ENCODE data around the gene ATP9B.

ATP9B gene

GRCh38 chr18:79200546-79201268 lies 131.5 kb downstream of the ATP9B start:
- Histone ChIP-seq H3K4ac (ENCODE audit: low read depth, low read length) (no peak overlapping the region), H3K4me2 (ENCODE audit: low read length) (no peak overlapping the region), H4K8ac (ENCODE audit: low read depth, low read length) (no peak overlapping the region), H3K36me3 (ENCODE audit: control insufficient read depth, insufficient read depth, low read length) (no peaks in the 10 kb centered on the region), H3K27ac (ENCODE audit: low read depth, low read length) (no peak overlapping the region), H3K9ac (ENCODE audit: low read length) (no peak overlapping the region), H3K23ac (ENCODE audit: low read length) (no peak overlapping the region), H2BK15ac (replicated peaks; ENCODE audit: low read depth) (no peak overlapping the region), H2BK5ac (ENCODE audit: low read length) (no peak overlapping the region), H3K56ac (ENCODE audit: low read length) (no peak overlapping the region), H4K5ac (ENCODE audit: low read length) (no peak overlapping the region), H2AK5ac (ENCODE audit: low read length) (no peak overlapping the region), H3K27me3 (ENCODE audit: insufficient read depth, low read length, poor library complexity) (no peaks in the 10 kb centered on the region), H3K79me1 (ENCODE audit: low read length) (no peaks in the 10 kb centered on the region), H3K18ac (ENCODE audit: low read length) (no peak overlapping the region), H3K79me2 (ENCODE audit: control insufficient read depth, insufficient read depth, low read length) (no peaks in the 10 kb centered on the region), H2BK120ac (ENCODE audit: low read depth, low read length) (no peak overlapping the region), H3K4me1 (ENCODE audit: control insufficient read depth, low read depth, low read length) (no peaks in the 10 kb centered on the region), H3K4me3 (ENCODE audit: low read length) (no peak overlapping the region)
- WGBS (ENCODE audit: extremely low coverage, insufficient coverage, low lambda C conversion rate): no CpG with 5 or more reads among the region's 7 CpGs
- DNase-seq: peak; percentile 53

GRCh38 chr18:79203017-79203605 lies 133.9 kb downstream of the ATP9B start:
- Histone ChIP-seq H2BK120ac (ENCODE audit: low read depth, low read length) (no peak overlapping the region), H3K4me2 (ENCODE audit: low read length) (no peak overlapping the region), H3K27ac (ENCODE audit: low read depth, low read length) (no peak overlapping the region), H4K5ac (ENCODE audit: low read length) (no peak overlapping the region), H3K23ac (ENCODE audit: low read length) (no peak overlapping the region), H3K9ac (ENCODE audit: low read length) (no peak overlapping the region), H2AK5ac (ENCODE audit: low read length) (no peak overlapping the region), H3K4me3 (ENCODE audit: low read length) (no peak overlapping the region), H2BK5ac (ENCODE audit: low read length) (no peak overlapping the region), H3K18ac (ENCODE audit: low read length) (no peak overlapping the region), H3K4me1 (ENCODE audit: control insufficient read depth, low read depth, low read length) (no peaks in the 10 kb centered on the region), H3K4ac (ENCODE audit: low read depth, low read length) (no peak overlapping the region), H4K8ac (ENCODE audit: low read depth, low read length) (no peak overlapping the region), H3K79me1 (ENCODE audit: low read length) (no peaks in the 10 kb centered on the region), H3K27me3 (ENCODE audit: insufficient read depth, low read length, poor library complexity) (no peaks in the 10 kb centered on the region), H3K79me2 (ENCODE audit: control insufficient read depth, insufficient read depth, low read length) (no peaks in the 10 kb centered on the region), H3K56ac (ENCODE audit: low read length) (no peak overlapping the region), H2BK15ac (replicated peaks; ENCODE audit: low read depth) (no peak overlapping the region), H3K36me3 (ENCODE audit: control insufficient read depth, insufficient read depth, low read length) (no peaks in the 10 kb centered on the region)
- WGBS (ENCODE audit: extremely low coverage, insufficient coverage, low lambda C conversion rate): no CpG with 5 or more reads among the region's 8 CpGs
- no peak for DNase-seq

GRCh38 chr18:79204889-79205807 lies 136.0 kb downstream of the ATP9B start:
- no peak overlapping the region for H3K4me2 ChIP-seq (ENCODE audit: low read length)
- WGBS (ENCODE audit: extremely low coverage, insufficient coverage, low lambda C conversion rate): no CpG with 5 or more reads among the region's 13 CpGs
- no peaks in the 10 kb centered on the region for H3K27me3 ChIP-seq (ENCODE audit: insufficient read depth, low read length, poor library complexity)

GRCh38 chr18:79206444-79206843 lies 137.2 kb downstream of the ATP9B start:
- Histone ChIP-seq H4K5ac (ENCODE audit: low read length) (no peak overlapping the region), H3K79me2 (ENCODE audit: control insufficient read depth, insufficient read depth, low read length) (no peaks in the 10 kb centered on the region), H3K4ac (ENCODE audit: low read depth, low read length) (no peak overlapping the region), H3K18ac (ENCODE audit: low read length) (no peak overlapping the region), H3K4me2 (ENCODE audit: low read length) (no peak overlapping the region), H3K79me1 (ENCODE audit: low read length) (no peaks in the 10 kb centered on the region), H3K4me3 (ENCODE audit: low read length) (no peak overlapping the region), H2BK120ac (ENCODE audit: low read depth, low read length) (no peak overlapping the region), H3K27ac (ENCODE audit: low read depth, low read length) (no peak overlapping the region), H3K27me3 (ENCODE audit: insufficient read depth, low read length, poor library complexity) (no peaks in the 10 kb centered on the region), H3K4me1 (ENCODE audit: control insufficient read depth, low read depth, low read length) (no peaks in the 10 kb centered on the region), H3K56ac (ENCODE audit: low read length) (no peak overlapping the region), H2BK15ac (replicated peaks; ENCODE audit: low read depth) (no peak overlapping the region), H2BK5ac (ENCODE audit: low read length) (no peak overlapping the region), H3K9ac (ENCODE audit: low read length) (no peak overlapping the region), H3K23ac (ENCODE audit: low read length) (no peak overlapping the region), H4K8ac (ENCODE audit: low read depth, low read length) (no peak overlapping the region), H2AK5ac (ENCODE audit: low read length) (no peak overlapping the region), H3K36me3 (ENCODE audit: control insufficient read depth, insufficient read depth, low read length) (no peaks in the 10 kb centered on the region)
- no peak for DNase-seq
- 100% methylated on average over 1 of the region's 4 CpGs for WGBS (ENCODE audit: extremely low coverage, insufficient coverage, low lambda C conversion rate)

More at GRCh38 chr18:79204889-79205807, 136.0 kb downstream of the ATP9B start:
- H3K36me3 ChIP-seq (ENCODE audit: control insufficient read depth, insufficient read depth, low read length): no peaks in the 10 kb centered on the region
- H2BK5ac ChIP-seq (ENCODE audit: low read length): no peak overlapping the region
- no peak overlapping the region for H3K56ac ChIP-seq (ENCODE audit: low read length)
- H2AK5ac ChIP-seq (ENCODE audit: low read length): no peak overlapping the region
- H3K23ac ChIP-seq (ENCODE audit: low read length): no peak overlapping the region
- no peak overlapping the region for H2BK15ac ChIP-seq (replicated peaks; ENCODE audit: low read depth)
- no peak for DNase-seq
- no peak overlapping the region for H3K9ac ChIP-seq (ENCODE audit: low read length)
- H3K27ac ChIP-seq (ENCODE audit: low read depth, low read length): no peak overlapping the region
- no peak overlapping the region for H2BK120ac ChIP-seq (ENCODE audit: low read depth, low read length)
- no peaks in the 10 kb centered on the region for H3K79me2 ChIP-seq (ENCODE audit: control insufficient read depth, insufficient read depth, low read length)
- no peak overlapping the region for H3K18ac ChIP-seq (ENCODE audit: low read length)
- H3K79me1 ChIP-seq (ENCODE audit: low read length): no peaks in the 10 kb centered on the region
- H4K8ac ChIP-seq (ENCODE audit: low read depth, low read length): no peak overlapping the region
- H3K4ac ChIP-seq (ENCODE audit: low read depth, low read length): no peak overlapping the region
- H3K4me3 ChIP-seq (ENCODE audit: low read length): no peak overlapping the region
- H3K4me1 ChIP-seq (ENCODE audit: control insufficient read depth, low read depth, low read length): no peaks in the 10 kb centered on the region
- H4K5ac ChIP-seq (ENCODE audit: low read length): no peak overlapping the region

- H3K27ac ChIP-seq (ENCODE audit: low read depth, low read length): no peak overlapping the region
- H3K79me1 ChIP-seq (ENCODE audit: low read length): no peaks in the 10 kb centered on the region
- H3K56ac ChIP-seq (ENCODE audit: low read length): no peak overlapping the region
- no peak overlapping the region for H2BK5ac ChIP-seq (ENCODE audit: low read length)
- H2BK15ac ChIP-seq (replicated peaks; ENCODE audit: low read depth): no peak overlapping the region
- no peaks in the 10 kb centered on the region for H3K79me2 ChIP-seq (ENCODE audit: control insufficient read depth, insufficient read depth, low read length)
- H4K8ac ChIP-seq (ENCODE audit: low read depth, low read length): no peak overlapping the region
- H3K4me2 ChIP-seq (ENCODE audit: low read length): no peak overlapping the region
- H2BK120ac ChIP-seq (ENCODE audit: low read depth, low read length): no peak overlapping the region
- no peak for DNase-seq
- H3K4me1 ChIP-seq (ENCODE audit: control insufficient read depth, low read depth, low read length): no peaks in the 10 kb centered on the region
- no peak overlapping the region for H4K5ac ChIP-seq (ENCODE audit: low read length)
- H3K9ac ChIP-seq (ENCODE audit: low read length): no peak overlapping the region
- no peak overlapping the region for H3K18ac ChIP-seq (ENCODE audit: low read length)
- no peak overlapping the region for H3K4ac ChIP-seq (ENCODE audit: low read depth, low read length)
- H3K4me3 ChIP-seq (ENCODE audit: low read length): no peak overlapping the region
- H3K36me3 ChIP-seq (ENCODE audit: control insufficient read depth, insufficient read depth, low read length): no peaks in the 10 kb centered on the region
- no peaks in the 10 kb centered on the region for H3K27me3 ChIP-seq (ENCODE audit: insufficient read depth, low read length, poor library complexity)
- H2AK5ac ChIP-seq (ENCODE audit: low read length): no peak overlapping the region
- H3K23ac ChIP-seq (ENCODE audit: low read length): no peak overlapping the region
- no CpG with 5 or more reads among the region's 5 CpGs for WGBS (ENCODE audit: extremely low coverage, insufficient coverage, low lambda C conversion rate)
These were observed 139.7 kb downstream of the ATP9B start for GRCh38 chr18:79208906-79209305.
